HCT116 (cell line): Measurements from ENCODE around the gene KIRREL3. TPM values are rescaled to one million over a fixed set of nuclear protein-coding genes. Genes with fewer than 3 reads are reported as not detected.

Experiments used
- ATAC-seq: fragments of 200-7000 bp; cut with Tn5 transposase; 2 replicates; pipeline ENCODE4 v1.9.1; 2020; ENCODE audit warnings: mild to moderate bottlenecking, moderate library complexity
- BruUV-seq: library from RNA; stranded (reverse); fragments of 400-500 nt; replicated peaks from 2 replicates; lab custom pipeline; 2021; lab: Mats Ljungman, UMichigan
- CTCF ChIA-PET: fragments of 300-600 bp; sonication (Branson Sonifier 250); formaldehyde crosslinking; loops from one replicate; lab custom pipeline; 2021; ENCODE audit warnings: antibody characterized with exemption; lab: Charles Lee
- POLR2A ChIA-PET: fragments of 300-600, 350-600 bp; sonication (Branson Sonifier 250); formaldehyde crosslinking; loops from one replicate; lab custom pipeline; 2021; ENCODE audit warnings: antibody characterized with exemption; lab: Charles Lee
- RAD21 ChIA-PET, 2 experiments: fragments of 300-600 bp; sonication (Branson Sonifier 250); formaldehyde crosslinking; loops; one replicate each; lab custom pipeline; 2023; ENCODE audit warnings: low total read pairs in 2 of 2; ENCODE audit not compliant: uncharacterized antibody in 2 of 2, unreplicated experiment in 2 of 2, low non-redundant PET in 1 of 2; lab: Charles Lee
- DNase-seq: peaks from one replicate; pipeline ENCODE4 v3.0.0-alpha.2; 2010; ENCODE audit warnings: low read depth, low spot score
- H2AFZ ChIP-seq: fragments of 200-600 bp; shearing (Covaris generic), sonication (generic); 2 replicates; pipeline ENCODE4 v1.6.1; 2017; ENCODE audit warnings: low read depth, mixed run types, mixed read lengths, antibody characterized with exemption, low read length; ENCODE audit not compliant: poor library complexity, severe bottlenecking
- H3K27ac ChIP-seq: 2 replicates; pipeline ENCODE4 v1.5.1; 2012; ENCODE audit warnings: low read depth, low read length
- H3K27me3 ChIP-seq: fragments of 200-600 bp; sonication (generic); 2 replicates; pipeline ENCODE4 v1.6.1; 2016; ENCODE audit warnings: mixed run types, low read length, mixed read lengths; ENCODE audit not compliant: insufficient read depth
- H3K36me3 ChIP-seq, 2 experiments: fragments of 200-500 bp in 1 of 2; fragments of 200-600 bp in 1 of 2; sonication (Bioruptor generic) in 1 of 2; sonication (generic) in 1 of 2; 2 replicates each; pipeline versions ENCODE4 v1.5.1 to v1.6.1; 2014 to 2016; ENCODE audit warnings: low read length in 2 of 2, inconsistent platforms in 1 of 2, mixed read lengths in 1 of 2, mixed run types in 1 of 2; ENCODE audit not compliant: insufficient read depth in 2 of 2, control insufficient read depth in 1 of 2
- H3K4me1 ChIP-seq, 2 experiments: fragments of 200-600 bp in 1 of 2; sonication (generic) in 1 of 2; 2 replicates each; pipeline versions ENCODE4 v1.5.1 to v1.6.1; 2012 to 2017; ENCODE audit warnings: low read length in 2 of 2, inconsistent platforms in 1 of 2, mild to moderate bottlenecking in 1 of 2, mixed read lengths in 1 of 2, mixed run types in 1 of 2, moderate library complexity in 1 of 2; ENCODE audit not compliant: insufficient read depth in 2 of 2, control insufficient read depth in 1 of 2
- H3K4me2 ChIP-seq: fragments of 200-600 bp; sonication (generic); 2 replicates; pipeline ENCODE4 v1.6.1; 2017; ENCODE audit warnings: mixed run types, low read length, mixed read lengths
- H3K4me3 ChIP-seq, 2 experiments: fragments of 200-600 bp in 1 of 2; sonication (generic) in 1 of 2; replicated peaks in 1 of 2; 2 replicates each; pipeline ENCODE4 v1.5.1; 2011 to 2016; ENCODE audit warnings: low read length in 2 of 2, control low read depth in 1 of 2, low read depth in 1 of 2, mild to moderate bottlenecking in 1 of 2, mixed read lengths in 1 of 2, mixed run types in 1 of 2
- H3K79me2 ChIP-seq: fragments of 200-600 bp; sonication (generic); 2 replicates; pipeline ENCODE4 v1.6.1; 2017; ENCODE audit warnings: mild to moderate bottlenecking, mixed run types, low read length, moderate library complexity, mixed read lengths; ENCODE audit not compliant: insufficient read depth
- H3K9ac ChIP-seq: fragments of 200-600 bp; sonication (generic); 2 replicates; pipeline ENCODE4 v1.6.1; 2016; ENCODE audit warnings: low read length, mixed read lengths
- H3K9me2 ChIP-seq: fragments of 200-600 bp; sonication (generic), shearing (Covaris generic); 2 replicates; pipeline ENCODE4 v1.6.1; 2017; ENCODE audit warnings: mixed run types, mild to moderate bottlenecking, moderate library complexity; ENCODE audit not compliant: insufficient read depth
- H3K9me3 ChIP-seq, 2 experiments: fragments of 200-500 bp in 1 of 2; fragments of 200-600 bp in 1 of 2; sonication (Bioruptor generic) in 1 of 2; sonication (generic) in 1 of 2; 2 replicates each; pipeline ENCODE4 v1.6.1; 2014 to 2017; ENCODE audit warnings: low read length in 2 of 2, mixed read lengths in 2 of 2, inconsistent platforms in 1 of 2, low read depth in 1 of 2, mild to moderate bottlenecking in 1 of 2, mixed run types in 1 of 2, moderate library complexity in 1 of 2; ENCODE audit not compliant: control insufficient read depth in 1 of 2, insufficient read depth in 1 of 2
- H4K20me1 ChIP-seq: fragments of 200-600 bp; sonication (generic), shearing (Covaris generic); 2 replicates; pipeline ENCODE4 v1.6.1; 2017; ENCODE audit warnings: mixed run types, mild to moderate bottlenecking, moderate library complexity; ENCODE audit not compliant: insufficient read depth
- CEBPB ChIP-seq: IDR thresholded peaks from 2 replicates; pipeline ENCODE4 v1.6.1; 2012; ENCODE audit warnings: low read depth
- EGR1 ChIP-seq: IDR thresholded peaks from 2 replicates; pipeline ENCODE4 v1.6.1; 2012; ENCODE audit warnings: low read depth
- ELF1 ChIP-seq: IDR thresholded peaks from 2 replicates; pipeline ENCODE4 v1.6.1; 2012; ENCODE audit warnings: low read depth, borderline replicate concordance
- EZH2 ChIP-seq: fragments of 200-600 bp; sonication (generic); IDR thresholded peaks from 2 replicates; pipeline ENCODE4 v1.6.1; 2017; ENCODE audit warnings: antibody characterized with exemption, mixed run types
- FOSL1 ChIP-seq: IDR thresholded peaks from 2 replicates; pipeline ENCODE4 v1.6.1; 2012; ENCODE audit warnings: low read depth
- JUND ChIP-seq: IDR thresholded peaks from 2 replicates; pipeline ENCODE4 v1.6.1; 2012
- MAX ChIP-seq: IDR thresholded peaks from 2 replicates; pipeline ENCODE4 v1.6.1; 2012
- POLR2AphosphoS5 ChIP-seq: IDR thresholded peaks from 2 replicates; pipeline ENCODE4 v1.6.1; 2011; ENCODE audit warnings: mild to moderate bottlenecking, low read depth, low read length, moderate library complexity
- RAD21 ChIP-seq: IDR thresholded peaks from 2 replicates; pipeline ENCODE4 v1.6.1; 2012; ENCODE audit warnings: low read depth, mild to moderate bottlenecking
- SIN3A ChIP-seq: IDR thresholded peaks from 2 replicates; pipeline ENCODE4 v1.6.1; 2012; ENCODE audit warnings: low read depth
- SP1 ChIP-seq: IDR thresholded peaks from 2 replicates; pipeline ENCODE4 v1.6.1; 2012; ENCODE audit warnings: low read depth
- YY1 ChIP-seq: IDR thresholded peaks from 2 replicates; pipeline ENCODE4 v1.6.1; 2011; ENCODE audit warnings: low read length, low read depth, moderate library complexity, mild to moderate bottlenecking; ENCODE audit not compliant: insufficient replicate concordance; ENCODE audit errors: extremely low read depth
- ZBTB33 ChIP-seq: IDR thresholded peaks from 2 replicates; pipeline ENCODE4 v1.6.1; 2011; ENCODE audit warnings: mild to moderate bottlenecking, low read length, moderate library complexity; ENCODE audit not compliant: insufficient replicate concordance; ENCODE audit errors: extremely low read depth
- ZNF274 ChIP-seq: fragments of 200-500 bp; sonication (Bioruptor generic); IDR thresholded peaks from 2 replicates; pipeline ENCODE4 v1.6.1; 2014; ENCODE audit warnings: mild to moderate bottlenecking, low read depth, low read length, inconsistent platforms
- intact Hi-C: fragments of 100-400 bp; cut with micrococcal nuclease; formaldehyde crosslinking; loops from 2 replicates; pipeline ENCODE4 v1.10.0; 2022
- total RNA-seq: library from RNA; stranded (reverse); gene quantifications from one replicate; pipeline ENCODE4 v1.2.1, GENCODE V29; 2021; ENCODE audit not compliant: unreplicated experiment
- TF ChIP-seq, protein P1 (sequence below): IDR thresholded peaks from 2 replicates; pipeline ENCODE4 v1.6.1; 2012; ENCODE audit warnings: low read depth

KIRREL3 gene
- total RNA-seq, 1 experiment from 2014 or later: not detected

DNA sequence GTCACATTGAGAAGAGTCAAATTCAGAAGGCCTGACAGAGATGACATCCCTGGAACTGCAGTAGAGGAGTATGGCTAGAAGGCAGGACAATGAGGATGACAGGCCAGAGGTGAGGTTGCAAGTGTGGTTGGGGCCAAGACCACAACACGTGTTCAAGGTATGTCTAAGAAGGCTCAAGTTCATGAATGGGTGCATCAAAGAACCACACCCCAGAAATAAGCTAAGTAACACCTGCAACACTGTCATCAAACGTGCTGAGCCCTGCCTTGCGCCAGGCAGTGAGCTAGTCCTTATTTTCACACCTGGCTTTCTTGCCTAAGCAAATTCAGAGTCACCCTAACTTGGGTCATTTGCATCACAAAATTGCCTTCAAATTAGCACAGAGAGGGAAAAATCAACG is 313.6 kb downstream of the KIRREL3 start:
- H3K36me3 ChIP-seq: no peaks in the 10 kb centered on the region
- no peaks in the 10 kb centered on the region for H3K9me3 ChIP-seq
- H3K27ac ChIP-seq: no peak overlapping the region
- ATAC-seq (no peak), DNase-seq (no peak)
- no peaks in the 10 kb centered on the region for H4K20me1 ChIP-seq
- no peaks in the 10 kb centered on the region for H3K79me2 ChIP-seq
- H3K4me2 ChIP-seq: no peak overlapping the region
- no peak overlapping the region for H2AFZ ChIP-seq
- RAD21 ChIA-PET: no interaction called here
- CTCF ChIA-PET: no interaction called here
- TF ChIP-seq JUND (no peak), POLR2AphosphoS5 (no peak), SP1 (no peak), MAX (no peak), FOSL1 (no peak), EGR1 (no peak), RAD21 (no peak), SIN3A (no peak), ZBTB33 (no peak), ZNF274 (no peak), EZH2 (no peak), CEBPB (no peak), ELF1 (no peak), YY1 (no peak)
- TF ChIP-seq, protein P1, sequence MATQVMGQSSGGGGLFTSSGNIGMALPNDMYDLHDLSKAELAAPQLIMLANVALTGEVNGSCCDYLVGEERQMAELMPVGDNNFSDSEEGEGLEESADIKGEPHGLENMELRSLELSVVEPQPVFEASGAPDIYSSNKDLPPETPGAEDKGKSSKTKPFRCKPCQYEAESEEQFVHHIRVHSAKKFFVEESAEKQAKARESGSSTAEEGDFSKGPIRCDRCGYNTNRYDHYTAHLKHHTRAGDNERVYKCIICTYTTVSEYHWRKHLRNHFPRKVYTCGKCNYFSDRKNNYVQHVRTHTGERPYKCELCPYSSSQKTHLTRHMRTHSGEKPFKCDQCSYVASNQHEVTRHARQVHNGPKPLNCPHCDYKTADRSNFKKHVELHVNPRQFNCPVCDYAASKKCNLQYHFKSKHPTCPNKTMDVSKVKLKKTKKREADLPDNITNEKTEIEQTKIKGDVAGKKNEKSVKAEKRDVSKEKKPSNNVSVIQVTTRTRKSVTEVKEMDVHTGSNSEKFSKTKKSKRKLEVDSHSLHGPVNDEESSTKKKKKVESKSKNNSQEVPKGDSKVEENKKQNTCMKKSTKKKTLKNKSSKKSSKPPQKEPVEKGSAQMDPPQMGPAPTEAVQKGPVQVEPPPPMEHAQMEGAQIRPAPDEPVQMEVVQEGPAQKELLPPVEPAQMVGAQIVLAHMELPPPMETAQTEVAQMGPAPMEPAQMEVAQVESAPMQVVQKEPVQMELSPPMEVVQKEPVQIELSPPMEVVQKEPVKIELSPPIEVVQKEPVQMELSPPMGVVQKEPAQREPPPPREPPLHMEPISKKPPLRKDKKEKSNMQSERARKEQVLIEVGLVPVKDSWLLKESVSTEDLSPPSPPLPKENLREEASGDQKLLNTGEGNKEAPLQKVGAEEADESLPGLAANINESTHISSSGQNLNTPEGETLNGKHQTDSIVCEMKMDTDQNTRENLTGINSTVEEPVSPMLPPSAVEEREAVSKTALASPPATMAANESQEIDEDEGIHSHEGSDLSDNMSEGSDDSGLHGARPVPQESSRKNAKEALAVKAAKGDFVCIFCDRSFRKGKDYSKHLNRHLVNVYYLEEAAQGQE: no peak
- H3K27me3 ChIP-seq: peaks cover 30% of the 10 kb centered on the region
- H3K4me1 ChIP-seq: no peaks in the 10 kb centered on the region
- BruUV-seq: no TSS peak
- H3K9ac ChIP-seq: no peak overlapping the region
- POLR2A ChIA-PET: no interaction called here
- no peak overlapping the region for H3K4me3 ChIP-seq
- intact Hi-C loops: no loop called here
- H3K9me2 ChIP-seq: no peaks in the 10 kb centered on the region
